GM21576 (cell line): ENCODE measurements around the gene PPP1R1C.
"Not testable (repeated sequence)": the region's sequence is repeated elsewhere in the genome, so short reads cannot be mapped to it uniquely, and the experiment has no call there.

Experiments
- ATAC-seq: cut with Tn5 transposase; IDR thresholded peaks from one replicate; pipeline ENCODE4 v1.9.1; 2021; ENCODE audit warnings: mild to moderate bottlenecking, moderate library complexity; ENCODE audit not compliant: unreplicated experiment

Gene PPP1R1C

DNA sequence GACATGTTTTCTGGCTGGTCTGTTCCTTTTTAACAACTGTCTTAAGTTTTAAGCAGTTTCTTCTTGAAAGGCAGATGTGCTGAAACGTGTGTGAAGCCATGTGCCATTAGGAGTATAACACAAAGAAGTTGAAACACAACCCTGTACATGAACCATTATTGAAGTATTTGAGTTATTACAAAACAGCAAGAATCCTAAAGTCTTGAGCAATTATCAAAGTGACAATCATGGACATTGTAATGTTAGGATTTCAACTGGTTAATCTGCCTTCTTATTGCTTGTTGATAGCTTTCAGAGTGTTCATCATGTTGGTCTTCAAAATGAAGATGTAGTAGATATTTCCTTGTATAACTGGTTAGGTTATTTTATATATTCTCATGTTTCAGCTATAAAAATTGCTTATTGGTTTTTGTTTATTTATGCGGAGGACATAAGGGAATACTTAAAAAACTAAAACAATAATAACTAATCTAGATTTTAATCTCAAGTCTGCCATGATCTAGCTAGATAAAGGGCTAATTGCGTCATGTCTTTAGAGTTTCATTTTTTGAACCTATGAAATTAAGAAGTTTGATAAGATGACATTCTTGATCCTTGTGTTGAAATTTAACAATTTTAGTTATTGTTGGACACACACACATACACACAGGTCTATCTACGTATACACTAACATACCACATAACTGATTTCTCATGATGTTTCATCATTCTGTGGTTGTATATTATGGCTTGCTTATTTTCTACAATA, 21.1 kb downstream of the PPP1R1C start:
- no peak for ATAC-seq

DNA sequence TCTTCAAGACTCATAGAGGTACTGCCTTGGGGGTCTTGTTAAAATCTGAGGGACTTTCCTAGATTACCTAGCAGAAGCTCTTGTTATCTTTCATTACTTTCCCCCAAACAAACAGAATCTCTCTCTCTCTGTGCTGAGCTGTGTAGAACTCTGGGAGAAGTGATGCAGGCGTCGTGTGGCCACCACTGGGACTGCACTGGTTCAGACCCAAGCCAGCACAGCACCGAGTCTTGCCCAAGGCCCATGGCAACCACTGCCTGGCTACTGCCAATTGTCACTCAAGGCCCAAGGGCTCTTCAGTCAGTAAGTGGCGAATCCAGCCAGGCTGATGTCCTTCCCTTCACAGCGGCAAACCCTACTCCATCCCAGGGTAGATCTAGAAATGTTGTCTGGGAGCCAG, 28.6 kb downstream of the PPP1R1C start:
- no peak for ATAC-seq

DNA sequence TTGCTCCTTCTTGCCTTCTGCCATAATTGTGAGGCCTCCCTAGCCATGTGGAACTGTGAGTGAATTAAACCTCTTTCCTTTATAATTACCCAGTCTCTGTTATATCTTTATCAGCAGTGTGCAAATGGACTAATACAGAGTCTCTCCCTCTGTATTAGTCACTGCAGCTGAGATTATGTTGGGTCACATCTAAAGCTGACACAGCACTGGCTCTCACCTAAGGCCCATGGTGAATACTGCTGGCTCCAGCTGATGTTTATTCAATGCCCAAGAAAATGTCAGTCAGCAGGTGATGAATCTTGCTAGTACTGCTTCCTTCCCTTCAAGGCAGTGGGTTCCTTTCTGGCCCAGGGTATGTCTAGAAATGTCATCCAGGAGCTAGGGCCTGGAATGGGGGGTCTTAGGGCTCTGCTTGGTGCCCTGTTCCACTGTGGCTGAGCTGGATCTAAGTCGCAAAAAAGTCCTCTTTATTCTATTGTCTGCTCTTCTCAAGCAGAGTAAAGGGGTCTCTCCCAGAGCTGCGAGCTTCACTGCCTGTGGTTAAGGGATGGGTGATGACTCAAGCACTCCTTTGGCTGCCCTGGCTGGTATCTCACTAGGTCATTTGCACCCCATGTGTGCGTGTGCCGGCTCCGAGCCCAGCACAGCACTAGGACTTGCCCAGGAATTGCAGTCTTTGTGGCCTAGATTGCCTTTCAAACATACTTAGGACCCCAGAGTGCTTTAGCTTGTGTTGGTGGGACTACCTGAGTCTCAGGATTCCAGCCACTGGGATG, 29.9 kb downstream of the PPP1R1C start:
- no peak for ATAC-seq

DNA sequence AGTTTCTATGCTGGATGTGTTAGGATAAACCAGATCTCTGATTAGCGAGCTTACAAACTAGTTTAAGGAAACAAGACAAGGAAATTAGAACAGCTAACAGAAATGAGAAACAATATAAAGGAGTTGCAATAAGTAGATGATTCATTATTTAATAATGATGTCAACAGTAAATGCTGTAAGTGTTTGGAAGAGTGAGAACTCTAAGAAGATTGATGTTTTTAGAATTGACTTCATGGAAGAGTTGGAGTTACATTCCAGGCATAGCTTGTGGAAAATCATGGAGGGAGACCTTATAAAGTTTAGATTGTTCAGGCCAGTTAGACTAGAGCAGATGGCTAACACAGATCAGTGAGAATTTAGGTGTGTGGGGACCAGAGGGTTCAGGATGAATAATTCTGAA, 32.6 kb downstream of the PPP1R1C start:
- ATAC-seq = no peak

DNA sequence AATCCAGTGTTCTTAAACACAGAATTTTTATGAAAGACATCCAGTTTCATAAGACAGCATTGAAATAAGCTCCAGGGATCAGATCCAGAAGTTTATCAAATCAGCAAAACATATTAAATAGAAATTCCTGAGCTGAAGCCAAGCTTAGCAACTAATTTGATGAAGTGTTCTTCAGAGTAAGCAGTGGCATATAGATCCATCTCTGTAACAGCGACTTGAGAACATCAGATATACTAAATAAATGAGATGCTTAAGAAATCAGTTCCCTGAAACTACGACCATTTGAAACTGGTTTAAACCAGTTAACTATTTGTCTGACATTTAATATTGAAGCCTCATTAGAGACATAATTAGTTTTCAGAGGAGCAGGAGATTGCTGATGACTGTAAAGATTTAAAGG, 34.1 kb downstream of the PPP1R1C start:
- no peak for ATAC-seq

DNA sequence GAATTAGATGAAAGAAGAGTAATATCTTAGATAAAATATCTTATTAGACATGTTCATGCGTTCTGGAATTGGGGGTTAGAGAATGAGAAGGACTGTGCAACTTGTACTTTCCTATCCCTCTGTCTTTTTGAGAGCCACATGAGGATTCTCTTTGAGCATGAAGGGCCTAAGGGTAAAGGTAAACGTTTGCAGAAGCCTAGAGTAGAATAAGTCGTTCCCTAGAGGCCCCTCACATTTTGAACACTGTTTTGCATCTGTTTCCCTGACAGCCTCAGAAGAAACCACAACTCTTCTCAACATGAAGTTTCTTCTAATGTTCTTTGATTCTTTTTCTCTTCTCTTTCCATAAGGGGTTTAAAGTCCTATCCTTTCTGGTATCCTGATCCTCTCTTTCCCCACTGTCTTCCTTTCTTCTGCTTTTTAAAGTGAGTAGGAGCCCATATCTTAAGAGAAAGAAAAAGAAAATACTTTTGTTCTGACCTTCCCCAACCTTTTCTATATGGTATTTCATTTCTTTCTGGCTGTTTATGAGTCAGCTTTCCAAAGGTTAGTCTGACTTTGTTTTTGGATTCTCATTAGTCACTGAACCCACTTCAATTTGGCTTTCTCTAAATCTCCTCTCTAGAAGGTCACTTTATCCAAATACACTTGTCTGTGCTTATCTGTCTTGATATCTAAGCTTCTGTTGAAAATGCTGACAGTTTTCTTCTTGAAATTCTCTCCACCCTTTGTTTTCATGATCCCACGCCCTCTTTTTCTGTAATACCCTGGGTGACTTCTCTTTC, 34.8 kb downstream of the PPP1R1C start:
- ATAC-seq = no peak

DNA sequence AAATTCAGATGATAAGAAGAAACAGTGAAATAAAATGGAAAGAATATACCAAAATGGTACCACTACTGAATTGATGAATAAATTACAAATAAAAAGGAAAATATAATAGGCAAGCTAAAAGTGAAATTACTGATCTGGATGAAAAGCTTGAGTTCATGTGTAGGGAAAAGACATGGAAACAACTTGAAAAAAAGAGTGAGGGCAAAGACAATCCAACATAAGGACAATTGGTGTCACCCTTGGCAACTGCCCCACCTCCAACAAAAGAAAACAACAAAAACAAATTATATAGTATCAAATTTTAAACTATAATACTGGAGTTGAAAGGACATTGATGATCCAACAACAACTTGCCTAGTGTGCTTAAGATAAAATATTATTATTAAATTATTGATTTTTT, 37.6 kb downstream of the PPP1R1C start:
- no peak for ATAC-seq

DNA sequence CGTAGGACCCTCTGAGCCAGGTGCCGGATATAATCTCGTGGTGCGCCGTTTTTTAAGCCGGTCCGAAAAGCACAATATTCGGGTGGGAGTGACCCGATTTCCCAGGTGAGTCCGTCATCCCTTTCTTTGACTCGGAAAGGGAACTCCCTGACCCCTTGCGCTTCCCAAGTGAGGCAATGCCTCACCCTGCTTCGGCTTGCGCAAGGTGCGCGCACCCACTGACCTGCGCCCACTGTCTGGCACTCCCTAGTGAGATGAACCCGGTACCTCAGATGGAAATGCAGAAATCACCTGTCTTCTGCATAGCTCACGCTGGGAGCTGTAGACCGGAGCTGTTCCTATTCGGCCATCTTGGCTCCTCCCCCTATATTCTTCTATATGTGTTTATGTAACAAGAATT, 45.2 kb downstream of the PPP1R1C start:
- not testable (repeated sequence) for ATAC-seq

DNA sequence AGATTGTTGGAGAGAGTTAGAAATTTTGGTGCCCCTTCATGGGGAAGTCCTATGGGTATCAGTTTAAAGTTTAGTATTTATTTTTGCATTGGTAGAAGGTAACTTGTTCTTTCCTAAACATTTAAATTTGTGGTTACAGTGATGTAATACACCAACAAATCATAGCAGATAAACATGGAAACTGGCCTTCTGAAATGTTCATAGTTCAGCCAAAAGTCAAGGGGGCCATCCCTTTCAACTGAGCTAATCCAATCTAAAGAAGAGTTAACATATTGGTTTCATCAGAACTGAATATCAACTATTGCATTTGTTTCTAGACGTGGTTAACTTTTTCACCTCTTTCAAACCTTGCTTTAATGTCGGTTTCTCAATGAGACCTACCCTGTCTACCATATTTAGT, 46.3 kb downstream of the PPP1R1C start:
- no peak for ATAC-seq

DNA sequence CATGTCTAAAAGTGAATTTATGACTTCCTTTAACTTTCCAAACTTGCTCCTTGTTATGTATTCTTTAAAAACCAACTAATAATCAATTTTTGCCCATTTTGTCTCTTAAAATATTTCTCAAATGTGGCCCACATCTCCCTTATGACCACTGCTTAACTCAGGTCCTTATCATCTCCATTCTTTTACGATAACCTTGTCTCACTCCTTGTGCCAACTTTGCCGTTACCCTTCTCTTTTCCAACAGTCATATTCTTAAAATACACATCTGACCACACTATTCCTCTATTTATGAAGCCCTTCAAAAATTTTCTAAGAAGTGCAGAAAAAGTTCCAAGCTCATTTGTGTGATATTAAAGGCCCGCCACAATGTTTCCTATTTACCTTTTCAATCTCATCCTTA, 47.8 kb downstream of the PPP1R1C start:
- no peak for ATAC-seq

DNA sequence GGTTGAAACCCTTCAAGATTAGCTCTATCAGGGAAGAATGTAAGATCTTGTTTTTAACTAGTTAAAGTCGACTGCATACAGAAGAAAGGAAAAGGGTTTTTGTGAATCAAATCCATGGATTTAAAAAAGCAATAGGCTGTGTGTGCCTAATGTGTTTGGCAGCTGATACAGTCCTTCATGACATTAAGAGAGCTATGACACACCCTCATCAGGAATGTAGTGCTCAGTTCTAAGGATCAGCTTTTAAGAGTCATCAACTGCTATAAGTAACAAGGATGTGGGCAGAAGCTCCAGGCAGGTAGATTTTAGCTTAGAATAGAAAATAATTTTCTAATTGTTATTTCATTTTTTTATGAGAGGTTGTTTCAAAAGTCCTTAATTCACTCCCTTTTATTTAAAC, 52.9 kb downstream of the PPP1R1C start:
- no peak for ATAC-seq

DNA sequence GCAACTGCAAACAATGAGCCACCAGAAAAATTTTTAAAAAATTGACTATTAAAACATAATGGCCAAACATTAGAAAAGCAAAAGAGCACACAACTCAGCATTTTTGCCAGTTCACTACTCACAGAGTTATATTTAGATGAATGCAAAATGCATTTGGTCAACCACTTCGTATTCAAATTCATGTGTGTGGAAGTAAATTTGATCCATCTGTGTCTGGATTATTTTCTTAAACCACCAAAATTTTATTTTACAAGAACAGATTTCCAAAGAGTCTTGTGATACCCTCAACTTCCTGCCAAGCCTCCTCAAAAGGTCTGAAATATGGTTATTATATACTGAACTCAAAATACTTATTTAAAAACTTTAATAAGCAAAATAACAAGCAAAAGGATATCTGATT, 57.4 kb downstream of the PPP1R1C start:
- ATAC-seq = no peak

DNA sequence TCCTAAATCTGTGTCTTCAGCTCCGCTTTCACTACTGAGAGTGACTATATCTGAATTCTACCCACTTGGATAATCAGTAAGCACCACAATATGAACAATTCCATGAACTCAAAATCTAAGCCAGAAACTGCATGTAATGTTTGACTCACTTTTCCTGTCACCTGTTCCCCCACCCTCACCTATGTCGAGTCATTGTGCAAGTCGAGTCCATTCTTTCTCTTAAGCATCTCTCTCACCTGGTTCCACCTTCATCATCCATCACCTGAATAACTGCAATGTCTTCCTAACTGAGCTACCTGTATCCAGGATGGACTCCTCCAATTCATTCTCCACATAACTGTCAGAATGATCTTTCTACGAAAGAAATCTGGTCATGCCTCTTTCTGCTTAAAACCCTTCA, 58.2 kb downstream of the PPP1R1C start:
- no peak for ATAC-seq

DNA sequence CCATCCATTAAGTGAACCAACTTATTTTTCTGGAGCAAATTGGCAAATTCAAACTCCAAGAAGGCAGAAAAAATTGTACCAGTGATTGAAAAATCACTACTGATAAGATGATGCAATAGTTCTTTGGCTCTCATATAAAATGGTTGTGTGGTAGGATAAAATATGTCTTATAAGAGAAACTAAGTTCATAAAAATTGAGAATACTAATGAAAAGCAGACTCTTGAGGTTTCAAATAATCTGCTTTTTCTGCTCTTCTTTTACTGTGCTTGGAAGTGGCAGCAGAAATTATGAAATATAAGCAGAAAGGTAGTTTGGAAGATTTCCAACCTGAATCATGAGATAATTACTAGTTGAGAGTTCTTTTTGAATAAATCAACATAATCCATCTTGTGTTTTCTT, 61.9 kb downstream of the PPP1R1C start:
- ATAC-seq = no peak

DNA sequence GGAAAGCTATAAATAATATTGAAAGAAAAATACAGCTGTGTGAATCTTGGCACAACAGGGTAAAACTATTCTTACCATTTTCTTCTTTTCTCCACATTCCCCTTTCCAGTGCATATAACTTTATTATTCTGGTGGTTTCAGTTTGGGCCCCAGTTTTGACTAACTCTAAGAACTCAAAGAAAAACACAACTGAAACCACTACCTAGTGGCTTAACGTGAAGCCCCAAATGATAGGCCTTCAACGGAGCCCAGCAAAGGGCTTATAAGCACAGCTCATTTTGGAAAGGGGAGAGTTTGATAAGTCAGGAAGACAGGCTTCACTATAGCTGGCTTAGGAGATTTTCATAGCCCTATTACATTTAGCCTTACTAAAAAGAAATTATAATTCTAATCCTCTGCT, 62.4 kb downstream of the PPP1R1C start:
- ATAC-seq = no peak

DNA sequence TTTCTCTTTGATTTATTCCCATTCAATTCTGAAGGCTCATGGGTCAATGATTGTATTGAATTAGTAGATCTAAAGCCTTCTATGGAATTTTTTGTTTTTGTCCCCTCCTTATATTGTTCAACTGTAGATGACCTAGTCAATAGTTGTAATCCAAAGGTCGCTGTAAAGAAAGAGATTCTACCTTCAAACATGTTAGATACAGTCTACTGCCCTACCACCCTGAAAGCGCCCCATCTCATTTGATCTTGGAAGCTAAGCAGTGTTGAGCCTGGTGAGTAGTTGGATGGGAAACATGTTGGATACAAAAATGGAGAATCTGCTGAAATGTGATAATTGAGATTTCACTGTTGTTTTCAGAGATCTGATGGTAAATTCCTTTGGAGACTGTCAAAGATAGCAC, 63.0 kb downstream of the PPP1R1C start:
- no peak for ATAC-seq

DNA sequence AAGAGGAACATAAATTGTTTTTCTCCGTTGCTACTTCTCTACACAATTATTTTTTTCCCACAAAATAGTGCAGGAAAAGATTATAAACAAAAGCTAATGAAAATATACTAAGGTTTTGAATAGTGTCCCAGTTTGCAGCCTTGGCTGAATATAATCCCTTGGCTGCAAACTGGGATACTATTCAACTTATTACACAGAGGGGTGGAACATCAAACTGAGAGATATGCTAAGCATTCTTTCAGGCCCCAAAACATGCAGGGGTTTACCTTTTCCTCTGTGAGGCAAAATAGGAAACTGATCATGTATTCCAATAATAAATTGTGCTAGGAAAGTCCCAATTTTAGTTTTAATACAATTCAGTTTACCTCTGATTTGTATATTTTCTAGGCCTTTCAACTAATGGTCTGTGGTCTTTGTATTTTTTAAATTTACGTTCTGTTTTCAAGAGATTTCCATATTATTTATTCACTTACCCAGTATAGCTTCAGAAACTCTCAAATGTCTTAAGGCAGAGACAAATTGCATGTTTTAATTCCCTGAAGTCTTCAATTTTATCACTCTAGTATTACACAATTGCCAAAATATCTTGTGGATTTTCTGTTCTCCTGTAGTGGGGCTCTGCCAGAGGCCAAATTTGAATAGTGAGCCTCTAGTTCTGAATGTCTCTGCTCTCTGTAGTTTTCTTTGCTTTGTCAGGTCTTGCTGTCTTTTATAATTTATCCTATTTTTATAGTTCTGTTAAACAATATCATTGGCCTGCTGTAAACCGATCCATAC, 63.9 kb downstream of the PPP1R1C start:
- ATAC-seq = no peak

DNA sequence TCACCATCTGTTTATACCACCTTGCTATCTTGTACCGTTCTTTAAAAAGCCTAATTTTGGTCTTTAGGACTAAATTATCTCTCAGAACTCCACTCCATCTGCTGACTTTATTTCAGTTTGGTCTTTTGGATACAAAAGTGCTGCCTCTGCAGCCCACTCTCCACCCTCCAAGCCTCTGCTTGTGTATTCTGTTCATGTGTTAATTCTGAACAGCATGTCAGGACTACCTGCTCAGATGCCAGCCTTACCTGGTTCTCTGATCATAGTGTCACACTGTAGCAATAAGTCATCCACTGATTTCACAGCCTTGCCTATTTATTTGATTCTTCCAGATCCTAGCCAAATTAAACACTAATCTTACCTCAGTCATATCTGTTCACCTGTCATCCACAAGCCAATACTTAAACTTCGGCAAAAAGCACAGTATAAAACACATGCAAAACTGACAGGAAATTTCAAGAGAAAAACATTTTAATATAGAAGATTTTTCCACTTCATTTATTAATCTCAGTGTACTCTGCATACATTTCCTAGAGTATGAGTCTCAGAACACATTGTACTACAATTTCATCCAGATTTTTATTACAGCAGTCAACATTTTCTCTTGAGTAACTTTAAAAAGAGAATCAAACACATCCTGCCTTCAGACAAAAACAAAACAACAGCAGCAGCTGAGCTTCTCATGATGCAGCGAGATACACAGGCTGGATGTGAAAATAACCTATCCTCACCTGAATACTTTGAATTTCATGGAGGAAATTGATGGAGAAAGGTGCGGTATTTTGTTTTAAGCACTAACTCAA, 64.9 kb downstream of the PPP1R1C start:
- ATAC-seq = no peak

DNA sequence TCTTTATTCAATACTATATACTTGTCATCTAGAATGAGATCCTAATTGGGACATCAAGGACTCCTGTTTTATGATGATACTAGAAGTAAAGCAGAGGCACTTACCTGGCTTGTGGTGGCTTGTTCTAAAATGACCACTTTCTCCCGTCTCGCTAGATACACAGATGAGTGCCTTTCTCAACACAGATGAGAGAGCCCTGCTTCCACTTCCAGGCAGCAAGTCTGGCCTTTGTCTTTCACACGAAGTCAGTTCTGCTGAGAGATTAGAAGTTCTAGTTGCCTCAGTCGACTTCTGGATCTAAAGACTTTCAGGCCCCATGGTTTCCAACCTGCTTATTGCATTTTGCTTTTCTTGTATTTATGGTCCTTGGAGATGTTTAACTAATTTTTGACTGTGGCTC, 70.3 kb downstream of the PPP1R1C start:
- ATAC-seq = no peak

DNA sequence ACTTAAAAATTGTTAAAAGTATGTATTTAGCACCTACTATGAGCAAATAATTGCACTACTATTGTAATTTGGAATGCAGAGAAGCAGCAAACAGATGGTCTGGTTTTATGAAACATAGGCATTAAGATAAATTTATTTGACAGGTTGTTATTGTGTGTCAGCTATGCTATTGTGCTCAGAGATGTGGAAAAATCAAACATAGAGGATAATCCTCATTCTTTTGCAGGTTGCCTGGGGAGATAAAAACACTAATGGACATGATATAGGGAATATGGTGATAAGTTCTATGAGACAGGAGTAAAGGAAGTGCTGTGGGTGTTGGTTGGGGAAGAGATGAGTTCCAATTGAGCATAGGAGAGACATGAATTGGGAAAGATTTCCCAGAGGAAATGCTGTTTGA, 71.3 kb downstream of the PPP1R1C start:
- no peak for ATAC-seq
